ENCODE results near the gene RUNDC1.
A peak's percentile ranks its signal among the peaks of the same experiment; 100 is the strongest.

DNA sequence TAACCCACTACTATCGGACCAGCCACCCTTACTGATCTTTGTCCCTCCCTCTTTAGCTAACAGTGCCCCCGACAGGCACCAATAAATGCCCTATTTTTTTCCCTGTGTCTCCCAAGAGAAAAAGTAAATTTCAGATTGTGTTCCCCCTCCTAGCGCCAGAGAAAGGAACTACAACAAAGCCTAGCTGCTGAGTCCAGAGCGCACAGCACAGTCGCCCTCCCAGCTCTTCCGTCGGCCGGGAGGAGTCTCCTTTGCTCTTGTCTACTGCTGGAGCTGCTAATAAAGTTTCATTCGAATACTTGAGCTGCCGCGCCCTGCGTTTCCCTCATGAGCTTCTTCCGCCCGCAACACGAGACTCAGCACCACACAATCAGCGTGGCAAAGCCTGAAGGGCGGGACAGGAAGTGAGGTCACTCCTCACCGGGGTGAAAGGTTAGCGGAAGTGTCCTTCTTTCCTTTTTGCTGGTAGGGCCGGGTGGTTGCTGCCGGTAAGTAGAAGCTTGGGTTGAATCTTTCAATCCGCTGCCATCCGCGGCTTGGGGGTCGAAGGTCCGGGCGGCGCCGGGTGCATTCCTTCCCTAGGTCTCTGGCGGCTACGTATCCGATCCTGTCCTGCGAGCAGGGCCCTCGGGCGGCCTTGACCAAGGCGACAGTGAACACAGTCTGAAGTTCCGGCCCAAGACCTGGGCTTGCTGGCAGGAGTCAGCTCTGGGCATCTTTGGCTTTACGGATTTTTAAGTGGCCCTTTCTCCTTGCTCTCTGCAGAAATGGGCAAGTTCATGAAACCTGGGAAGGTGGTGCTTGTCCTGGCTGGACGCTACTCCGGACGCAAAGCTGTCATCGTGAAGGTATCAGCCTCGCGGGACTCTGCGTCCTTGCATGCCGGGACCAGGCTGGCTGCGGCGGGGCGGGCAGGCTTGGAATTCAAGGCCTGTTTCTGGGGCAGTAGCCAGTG is 17.9 kb downstream of the RUNDC1 start, which contains the start of gene RPL27:
- TF ChIP-seq POLR2AphosphoS5 (IDR thresholded peaks at IDR 0.05; ENCODE audit: borderline replicate concordance, low read depth, low read length) (peak; percentile 96), EZH2 (IDR thresholded peaks at IDR 0.05) (no peak), FOXP2 (optimal IDR thresholded peaks at IDR 0.05; ENCODE audit: control extremely low read depth, extremely low read length, insufficient read depth) (no peak)
